Uterus (tissue), 4 donors: ENCODE measurements around the gene TMED5. TPM values are rescaled to one million over a fixed set of nuclear protein-coding genes. Genes with fewer than 3 reads are reported as not detected.

Experiments
- DNase-seq, 2 donors: peaks; one replicate each; pipeline ENCODE4 v3.0.0-alpha.2; 2019 to 2020
- H3K27ac ChIP-seq, 2 donors: fragments of 200-600 bp; sonication (generic); 1 replicate in 1 of 2; 2 replicates in 1 of 2; pipeline ENCODE4 v1.5.1; 2016 to 2018
- H3K27me3 ChIP-seq, 2 donors: fragments of 200-600 bp; sonication (generic); one replicate each; pipeline ENCODE4 v1.5.1; 2018 to 2019; ENCODE audit warnings: control low read depth in 1 of 2
- H3K36me3 ChIP-seq, 2 donors: fragments of 200-600 bp; sonication (generic); one replicate each; pipeline ENCODE4 v1.5.1; 2019; ENCODE audit warnings: control low read depth in 1 of 2
- H3K4me1 ChIP-seq, 2 donors: fragments of 200-600 bp; sonication (generic); one replicate each; pipeline ENCODE4 v1.5.1; 2018 to 2019; ENCODE audit warnings: control low read depth in 1 of 2
- H3K4me3 ChIP-seq, 2 donors: fragments of 200-600 bp; sonication (generic); 1 replicate in 1 of 2; 2 replicates in 1 of 2; pipeline ENCODE4 v1.5.1; 2018 to 2019; ENCODE audit warnings: mild to moderate bottlenecking in 1 of 2
- H3K9me3 ChIP-seq, 2 donors: fragments of 200-600 bp; sonication (generic); one replicate each; pipeline ENCODE4 v1.5.1; 2019; ENCODE audit warnings: control low read depth in 1 of 2
- CTCF ChIP-seq, 4 experiments: fragments of 200-600 bp in 2 of 4; fragments of 450-650 bp in 2 of 4; sonication (generic) in 2 of 4; IDR thresholded peaks; one replicate each; pipeline ENCODE4 v1.5.1; 2016 to 2019; ENCODE audit warnings: antibody characterized with exemption in 4 of 4, mild to moderate bottlenecking in 2 of 4, moderate library complexity in 1 of 4
- POLR2A ChIP-seq, 2 donors: fragments of 450-650 bp; IDR thresholded peaks; one replicate each; pipeline ENCODE4 v1.6.1; 2016; ENCODE audit warnings: antibody characterized with exemption in 2 of 2, mild to moderate bottlenecking in 1 of 2, moderate library complexity in 1 of 2
- intact Hi-C: fragments of 100-400 bp; cut with DNase I; formaldehyde crosslinking; loops from one replicate; pipeline ENCODE4 v1.15.1; 2023; ENCODE audit warnings: low total_unique reads
- total RNA-seq, 4 donors: library from RNA; depleted of rRNA in 3 of 4; stranded (reverse); fragments of >200 nt in 3 of 4; gene quantifications; one replicate each; pipeline versions ENCODE4 v1.1.0 to v1.2.4, GENCODE V29; 2014 to 2023
- donor health status: DM: yes; HTN: yes; CAD: no.

TMED5 gene
- total RNA-seq, 4 donors from 2014 or later = 6.9 to 47.1 (median 37.6) TPM

DNA sequence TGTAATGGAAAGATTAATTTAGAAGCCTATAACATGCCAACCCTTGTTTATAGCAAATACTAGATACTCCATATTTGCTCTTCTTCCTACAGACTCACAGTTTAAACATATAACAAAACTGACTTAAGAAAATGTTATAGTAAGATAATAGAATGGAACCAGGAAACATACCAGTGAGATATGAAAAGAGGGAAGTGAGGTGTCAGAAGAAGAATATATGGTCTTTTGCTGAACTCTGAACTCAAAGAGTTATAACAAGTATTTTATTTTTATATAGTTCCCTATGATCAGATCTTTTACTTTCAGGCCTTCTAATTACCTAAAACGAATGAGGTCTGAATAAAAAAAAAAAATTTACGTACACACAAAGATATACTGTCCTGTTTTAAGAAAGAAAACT lies 20.9 kb downstream of the TMED5 start:
- H3K4me1 ChIP-seq = no peaks in the 10 kb centered on the region
- H3K27ac ChIP-seq = no peak overlapping the region
- H3K27me3 ChIP-seq = no peaks in the 10 kb centered on the region
- TF ChIP-seq CTCF (IDR thresholded peaks at IDR 0.05) = no peak
- no peak for TF ChIP-seq POLR2A (IDR thresholded peaks at IDR 0.05)
- DNase-seq = no peak
- no peaks in the 10 kb centered on the region for H3K9me3 ChIP-seq
- no peaks in the 10 kb centered on the region for H3K36me3 ChIP-seq
- H3K4me3 ChIP-seq = no peak overlapping the region
- intact Hi-C loops = no loop called here

DNA sequence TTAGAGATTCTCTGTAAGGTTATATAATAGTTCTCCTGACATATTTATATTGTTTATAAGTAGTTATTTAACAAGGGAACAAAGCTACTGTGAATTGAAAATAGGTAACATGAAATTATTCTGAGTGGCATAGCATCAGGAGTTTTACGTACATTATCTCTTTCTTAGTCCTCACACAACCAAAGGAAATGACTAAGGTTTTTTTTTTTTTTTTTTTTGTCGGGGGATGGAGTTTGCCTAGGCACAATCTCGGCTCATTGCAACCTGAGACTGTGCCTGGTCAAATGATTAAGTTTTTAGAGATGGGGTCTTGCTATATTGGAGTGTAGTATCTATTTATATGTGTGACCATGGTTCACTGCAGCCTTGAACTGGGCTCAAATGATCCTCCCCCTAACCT lies 24.9 kb downstream of the TMED5 start:
- no peak overlapping the region for H3K4me3 ChIP-seq
- no peaks in the 10 kb centered on the region for H3K9me3 ChIP-seq
- H3K36me3 ChIP-seq = no peaks in the 10 kb centered on the region
- no peak for DNase-seq
- TF ChIP-seq POLR2A (IDR thresholded peaks at IDR 0.05) (no peak), CTCF (IDR thresholded peaks at IDR 0.05) (no peak)
- no peaks in the 10 kb centered on the region for H3K4me1 ChIP-seq
- no peaks in the 10 kb centered on the region for H3K27me3 ChIP-seq
- intact Hi-C loops = no loop called here
- no peak overlapping the region for H3K27ac ChIP-seq

GRCh38 chr1:93154898-93155297 lies 25.3 kb downstream of the TMED5 start:
- intact Hi-C loops = no loop called here
- H3K4me3 ChIP-seq = no peak overlapping the region
- H3K36me3 ChIP-seq = no peaks in the 10 kb centered on the region
- no peak for DNase-seq
- TF ChIP-seq POLR2A (IDR thresholded peaks at IDR 0.05) = no peak
- TF ChIP-seq CTCF (IDR thresholded peaks at IDR 0.05) = no peak
- H3K27ac ChIP-seq = no peak overlapping the region
- H3K4me1 ChIP-seq = no peaks in the 10 kb centered on the region
- no peaks in the 10 kb centered on the region for H3K27me3 ChIP-seq
- H3K9me3 ChIP-seq = no peaks in the 10 kb centered on the region

GRCh38 chr1:93152835-93153234 lies 27.4 kb downstream of the TMED5 start:
- no peaks in the 10 kb centered on the region for H3K27me3 ChIP-seq
- DNase-seq = no peak
- H3K27ac ChIP-seq = no peak overlapping the region
- intact Hi-C loops = no loop called here
- H3K9me3 ChIP-seq = no peaks in the 10 kb centered on the region
- no peaks in the 10 kb centered on the region for H3K36me3 ChIP-seq
- H3K4me3 ChIP-seq = no peak overlapping the region
- H3K4me1 ChIP-seq = no peaks in the 10 kb centered on the region
- TF ChIP-seq POLR2A (IDR thresholded peaks at IDR 0.05) (no peak), CTCF (IDR thresholded peaks at IDR 0.05) (no peak)

GRCh38 chr1:93151474-93151873 lies 28.7 kb downstream of the TMED5 start:
- Histone ChIP-seq H3K4me1 (no peaks in the 10 kb centered on the region), H3K27me3 (no peaks in the 10 kb centered on the region), H3K4me3 (no peak overlapping the region), H3K36me3 (no peaks in the 10 kb centered on the region), H3K27ac (no peak overlapping the region), H3K9me3 (no peaks in the 10 kb centered on the region)
- TF ChIP-seq POLR2A (IDR thresholded peaks at IDR 0.05) (no peak), CTCF (IDR thresholded peaks at IDR 0.05) (no peak)
- DNase-seq = no peak
- intact Hi-C loops = no loop called here
